ENCODE results near the gene SLC6A3.

Gene SLC6A3

GRCh38 chr5:1419476-1420210 is 25.6 kb downstream of the SLC6A3 start:
- no peak for DNase-seq

GRCh38 chr5:1418921-1419280 is 26.3 kb downstream of the SLC6A3 start:
- DNase-seq = no peak

- no peak for DNase-seq
Measured at GRCh38 chr5:1418238-1418920, 26.9 kb downstream of the SLC6A3 start.

- DNase-seq = no peak
Measured at GRCh38 chr5:1417586-1418225, 27.5 kb downstream of the SLC6A3 start.

GRCh38 chr5:1416856-1417469 is 28.3 kb downstream of the SLC6A3 start:
- DNase-seq = no peak

GRCh38 chr5:1415626-1416360 is 29.4 kb downstream of the SLC6A3 start:
- no peak for DNase-seq

- DNase-seq = no peak
Measured at GRCh38 chr5:1415059-1415425, 30.2 kb downstream of the SLC6A3 start.

GRCh38 chr5:1414311-1415058 is 30.8 kb downstream of the SLC6A3 start:
- DNase-seq = no peak

- no peak for DNase-seq
Measured at GRCh38 chr5:1413611-1414241, 31.5 kb downstream of the SLC6A3 start.

- no peak for DNase-seq
Measured at GRCh38 chr5:1413211-1413610, 32.0 kb downstream of the SLC6A3 start.

- DNase-seq = no peak
Measured at GRCh38 chr5:1412621-1413020, 32.6 kb downstream of the SLC6A3 start.

GRCh38 chr5:1412163-1412562 is 33.1 kb downstream of the SLC6A3 start:
- DNase-seq = no peak

GRCh38 chr5:1411099-1411498 is 34.1 kb downstream of the SLC6A3 start:
- DNase-seq = no peak

- DNase-seq = no peak
Measured at GRCh38 chr5:1410156-1411014, 34.9 kb downstream of the SLC6A3 start.

- no peak for DNase-seq
Measured at GRCh38 chr5:1409381-1410110, 35.7 kb downstream of the SLC6A3 start.

GRCh38 chr5:1406681-1407640 is 38.3 kb downstream of the SLC6A3 start:
- DNase-seq = no peak

GRCh38 chr5:1405539-1406530 is 39.4 kb downstream of the SLC6A3 start:
- no peak for DNase-seq

GRCh38 chr5:1405121-1405520 is 40.1 kb downstream of the SLC6A3 start:
- no peak for DNase-seq
